HEK293 (cell line): ENCODE measurements around the gene TEKTIP1.
A peak's percentile ranks its signal among the peaks of the same experiment; 100 is the strongest.

Experiments
- CTCF ChIA-PET: fragments of 350-600 bp; formaldehyde crosslinking; extraction: SDS; loops from one replicate; lab custom pipeline; 2021; ENCODE audit warnings: antibody characterized with exemption; lab: Yijun Ruan, JAX
- POLR2A ChIA-PET: fragments of 300-600 bp; formaldehyde crosslinking; extraction: SDS; loops from one replicate; lab custom pipeline; 2020; ENCODE audit warnings: antibody characterized with exemption, inconsistent platforms; lab: Yijun Ruan, JAX
- H3K27ac ChIP-seq: fragments of 200-500 bp; sonication (Bioruptor generic); 2 replicates; pipeline ENCODE4 v1.5.1; 2014; ENCODE audit warnings: low read depth, low read length, control low read depth, inconsistent platforms; ENCODE audit errors: extremely low read depth
- H3K36me3 ChIP-seq, 2 experiments: fragments of 200-500 bp in 1 of 2; sonication (Bioruptor generic) in 1 of 2; 1 replicate in 1 of 2; 2 replicates in 1 of 2; pipeline ENCODE4 v1.5.1; 2014 to 2017; ENCODE audit warnings: inconsistent platforms in 2 of 2, low read length in 2 of 2; ENCODE audit not compliant: control insufficient read depth in 2 of 2, insufficient read depth in 1 of 2
- H3K4me1 ChIP-seq: fragments of 200-500 bp; sonication (Bioruptor generic); 2 replicates; pipeline ENCODE4 v1.5.1; 2014; ENCODE audit warnings: mild to moderate bottlenecking, low read length, inconsistent platforms; ENCODE audit not compliant: control insufficient read depth, insufficient read depth
- H3K4me3 ChIP-seq: 2 replicates; pipeline ENCODE4 v1.5.1; 2011; ENCODE audit warnings: low read depth, mild to moderate bottlenecking, control low read depth, low read length, moderate library complexity
- H3K9me3 ChIP-seq: fragments of 200-500 bp; sonication (Bioruptor generic); 2 replicates; pipeline ENCODE4 v1.5.1; 2014; ENCODE audit warnings: low read depth, low read length, inconsistent platforms; ENCODE audit not compliant: control insufficient read depth, insufficient read depth
- HOXD13 ChIP-seq: sonication (generic); formaldehyde crosslinking; IDR thresholded peaks from 2 replicates; pipeline ENCODE4 v1.8.0; 2022; ENCODE audit warnings: missing genetic modification reagents, borderline replicate concordance
- KLF1 ChIP-seq: fragments of 450-650 bp; formaldehyde crosslinking; IDR thresholded peaks from 2 replicates; pipeline ENCODE4 v1.5.1; 2016; ENCODE audit warnings: missing biosample characterization, missing genetic modification characterization
- MZF1 ChIP-seq: fragments of 450-650 bp; formaldehyde crosslinking; IDR thresholded peaks from 2 replicates; pipeline ENCODE4 v1.5.1; 2017; ENCODE audit warnings: missing biosample characterization, missing genetic modification characterization, borderline replicate concordance
- RBAK ChIP-seq: fragments of 450-650 bp; formaldehyde crosslinking; IDR thresholded peaks from 2 replicates; pipeline ENCODE4 v1.5.1; 2016; ENCODE audit warnings: missing biosample characterization, missing genetic modification characterization
- SP2 ChIP-seq: fragments of 450-650 bp; formaldehyde crosslinking; IDR thresholded peaks from 2 replicates; pipeline ENCODE4 v1.5.1; 2016; ENCODE audit warnings: missing biosample characterization, missing genetic modification characterization
- SP7 ChIP-seq: fragments of 450-650 bp; formaldehyde crosslinking; IDR thresholded peaks from 2 replicates; pipeline ENCODE4 v1.5.1; 2016; ENCODE audit warnings: missing biosample characterization, missing genetic modification characterization
- TCF7L2 ChIP-seq: IDR thresholded peaks from 2 replicates; pipeline ENCODE4 v1.6.1; 2011; ENCODE audit warnings: low read depth, mild to moderate bottlenecking, inconsistent platforms, low read length, moderate library complexity, borderline replicate concordance
- ZBTB20 ChIP-seq: fragments of 450-650 bp; formaldehyde crosslinking; IDR thresholded peaks from 2 replicates; pipeline ENCODE4 v1.5.1; 2016; ENCODE audit warnings: missing biosample characterization, missing genetic modification characterization
- ZFP41 ChIP-seq: fragments of 450-650 bp; formaldehyde crosslinking; IDR thresholded peaks from 2 replicates; pipeline ENCODE4 v1.5.1; 2016; ENCODE audit warnings: missing biosample characterization, missing genetic modification characterization, borderline replicate concordance
- ZIC2 ChIP-seq: fragments of 450-650 bp; formaldehyde crosslinking; IDR thresholded peaks from 2 replicates; pipeline ENCODE4 v1.5.1; 2016; ENCODE audit warnings: missing biosample characterization, missing genetic modification characterization
- ZNF112 ChIP-seq: fragments of 450-650 bp; formaldehyde crosslinking; IDR thresholded peaks from 2 replicates; pipeline ENCODE4 v1.5.0; 2017; ENCODE audit warnings: missing biosample characterization, missing genetic modification characterization
- ZNF133 ChIP-seq: fragments of 450-650 bp; formaldehyde crosslinking; IDR thresholded peaks from 2 replicates; pipeline ENCODE4 v1.5.1; 2016; ENCODE audit warnings: missing biosample characterization, missing genetic modification characterization
- ZNF155 ChIP-seq: fragments of 450-650 bp; formaldehyde crosslinking; IDR thresholded peaks from 2 replicates; pipeline ENCODE4 v1.5.1; 2016; ENCODE audit warnings: missing biosample characterization, missing genetic modification characterization
- ZNF211 ChIP-seq: fragments of 450-650 bp; formaldehyde crosslinking; IDR thresholded peaks from 2 replicates; pipeline ENCODE4 v1.5.1; 2016; ENCODE audit warnings: low read depth, missing biosample characterization, missing genetic modification characterization
- ZNF223 ChIP-seq: fragments of 450-650 bp; formaldehyde crosslinking; IDR thresholded peaks from 2 replicates; pipeline ENCODE4 v1.5.1; 2016; ENCODE audit warnings: missing biosample characterization, missing genetic modification characterization
- ZNF341 ChIP-seq: fragments of 450-650 bp; formaldehyde crosslinking; IDR thresholded peaks from 2 replicates; pipeline ENCODE4; 2016; ENCODE audit warnings: low read depth, missing biosample characterization, missing genetic modification characterization
- ZNF404 ChIP-seq: fragments of 450-650 bp; formaldehyde crosslinking; IDR thresholded peaks from 2 replicates; pipeline ENCODE4 v1.5.1; 2017; ENCODE audit warnings: missing biosample characterization, missing genetic modification characterization
- ZNF548 ChIP-seq: fragments of 450-650 bp; formaldehyde crosslinking; IDR thresholded peaks from 2 replicates; pipeline ENCODE4 v1.5.1; 2016; ENCODE audit warnings: missing biosample characterization, missing genetic modification characterization
- ZNF600 ChIP-seq: fragments of 450-650 bp; formaldehyde crosslinking; IDR thresholded peaks from 2 replicates; pipeline ENCODE4 v1.5.1; 2016; ENCODE audit warnings: missing biosample characterization, missing genetic modification characterization
- ZNF707 ChIP-seq: fragments of 450-650 bp; formaldehyde crosslinking; IDR thresholded peaks from 2 replicates; pipeline ENCODE4 v1.5.1; 2016; ENCODE audit warnings: missing biosample characterization, missing genetic modification characterization
- ZNF768 ChIP-seq: fragments of 450-650 bp; formaldehyde crosslinking; IDR thresholded peaks from 2 replicates; pipeline ENCODE4 v1.5.1; 2018; ENCODE audit warnings: missing biosample characterization, mild to moderate bottlenecking, missing genetic modification characterization
- ZNF791 ChIP-seq: fragments of 450-650 bp; formaldehyde crosslinking; IDR thresholded peaks from 2 replicates; pipeline ENCODE4 v1.5.1; 2016; ENCODE audit warnings: missing biosample characterization, missing genetic modification characterization
- ZNF792 ChIP-seq: fragments of 450-650 bp; formaldehyde crosslinking; IDR thresholded peaks from 2 replicates; pipeline ENCODE4 v1.5.1; 2016; ENCODE audit warnings: missing biosample characterization, missing genetic modification characterization
- ZSCAN30 ChIP-seq: fragments of 450-650 bp; IDR thresholded peaks from 2 replicates; pipeline ENCODE4 v1.5.1; 2018; ENCODE audit warnings: missing biosample characterization, mild to moderate bottlenecking, missing genetic modification characterization, moderate library complexity
- TF ChIP-seq, protein P1 (sequence below): fragments of 450-650 bp; formaldehyde crosslinking; IDR thresholded peaks from 2 replicates; pipeline ENCODE4 v1.5.1; 2016; ENCODE audit warnings: missing biosample characterization, missing genetic modification characterization
- TF ChIP-seq, protein P2 (sequence below): fragments of 450-650 bp; formaldehyde crosslinking; IDR thresholded peaks from 2 replicates; pipeline ENCODE4 v1.5.1; 2016; ENCODE audit warnings: missing biosample characterization, missing genetic modification characterization
- TF ChIP-seq, protein P3 (sequence below): fragments of 450-650 bp; formaldehyde crosslinking; IDR thresholded peaks from 2 replicates; pipeline ENCODE4 v1.5.1; 2017; ENCODE audit warnings: missing biosample characterization, missing genetic modification characterization
- TF ChIP-seq, protein P4 (sequence below): fragments of 450-650 bp; formaldehyde crosslinking; IDR thresholded peaks from 2 replicates; pipeline ENCODE4 v1.5.1; 2016; ENCODE audit warnings: missing biosample characterization, missing genetic modification characterization

The TEKTIP1 gene

DNA sequence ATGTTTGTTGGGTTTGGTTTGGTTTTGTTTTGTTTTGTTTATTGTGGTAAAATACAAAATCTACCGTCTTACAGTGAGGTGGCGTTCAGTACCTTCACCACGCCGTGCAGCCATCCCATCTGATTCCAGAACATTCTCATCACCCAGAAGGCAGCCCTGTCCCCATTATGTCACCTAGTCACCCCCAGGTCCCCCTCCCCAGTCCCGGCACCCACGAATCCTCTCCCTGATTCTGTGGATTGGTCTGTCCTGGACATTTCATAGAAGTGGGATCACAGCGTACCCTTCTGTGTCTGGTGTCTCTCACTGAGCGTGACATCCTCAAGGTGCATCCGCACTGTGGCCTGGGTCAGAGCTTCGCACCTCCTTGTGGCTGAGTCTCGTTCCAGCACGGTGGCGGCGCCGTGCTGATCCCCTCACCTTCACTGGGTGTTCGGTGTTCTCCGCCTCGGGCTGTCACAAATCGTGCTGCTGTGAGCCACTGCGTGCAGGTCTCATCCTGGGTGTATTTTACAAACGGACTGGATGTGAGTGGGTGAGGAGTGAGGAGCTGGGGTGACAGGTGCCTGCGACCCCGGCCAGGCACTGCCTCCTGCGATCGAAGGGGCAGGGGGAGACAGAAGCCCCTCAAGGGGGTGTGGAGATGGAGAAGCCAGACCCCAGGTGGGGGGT is 580 bp upstream of the TEKTIP1 start:
- H3K36me3 ChIP-seq = peaks cover 3 to 38% of the 10 kb centered on the region in 2 experiments; a peak in 2 of 3 replicates
- TF ChIP-seq ZNF223 (no peak), TCF7L2 (no peak), KLF1 (tag by site-specific recombination) (no peak), ZNF600 (peak; percentile 49; the same call in 1 of the 2 replicates), SP7 (0 out of 2 replicates have a peak, but pooled peaks have one; percentile 2), MZF1 (tag by site-specific recombination) (no peak), ZBTB20 (no peak), RBAK (tag by site-specific recombination) (no peak)
- H3K27ac ChIP-seq = peak overlapping the region; percentile 1; the same call in 1 of the 2 replicates

DNA sequence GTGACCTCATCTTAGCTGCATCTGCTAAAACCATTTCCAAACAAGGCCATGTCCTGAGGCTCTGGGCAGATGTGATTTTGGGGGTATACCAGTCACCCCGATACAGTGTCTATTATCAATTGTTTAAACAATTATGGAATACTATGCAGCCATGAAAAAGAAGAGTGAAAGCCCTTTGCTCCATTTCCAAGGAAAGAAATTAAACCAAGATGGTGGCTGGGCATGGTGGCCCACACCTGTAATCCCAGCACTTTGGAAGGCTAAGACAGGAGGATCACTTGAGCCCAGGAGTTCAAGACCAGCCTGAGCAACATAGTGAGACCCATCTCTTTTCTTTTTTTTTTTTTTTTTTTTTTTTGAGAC is 763 bp downstream of the TEKTIP1 start:
- no peak overlapping the region for H3K4me3 ChIP-seq
- no peaks in the 10 kb centered on the region for H3K4me1 ChIP-seq
- peaks cover 3 to 33% of the 10 kb centered on the region in 2 experiments; a peak in 2 of 3 replicates for H3K36me3 ChIP-seq
- H3K27ac ChIP-seq = no peak overlapping the region
- H3K9me3 ChIP-seq = no peaks in the 10 kb centered on the region
- POLR2A ChIA-PET = interaction anchor here (0.6 to 0.7 kb wide), 2 partner anchors 11 to 12 kb away, joined by 3 to 5 read pairs; no protein-coding TSS in a partner anchor
- CTCF ChIA-PET = no interaction called here
- TF ChIP-seq ZNF792 = no peak
- no peak for TF ChIP-seq ZNF211
- TF ChIP-seq ZNF341 (tag by site-specific recombination) = no peak
- no peak for TF ChIP-seq ZNF155 (tag by site-specific recombination)
- TF ChIP-seq, protein P1, sequence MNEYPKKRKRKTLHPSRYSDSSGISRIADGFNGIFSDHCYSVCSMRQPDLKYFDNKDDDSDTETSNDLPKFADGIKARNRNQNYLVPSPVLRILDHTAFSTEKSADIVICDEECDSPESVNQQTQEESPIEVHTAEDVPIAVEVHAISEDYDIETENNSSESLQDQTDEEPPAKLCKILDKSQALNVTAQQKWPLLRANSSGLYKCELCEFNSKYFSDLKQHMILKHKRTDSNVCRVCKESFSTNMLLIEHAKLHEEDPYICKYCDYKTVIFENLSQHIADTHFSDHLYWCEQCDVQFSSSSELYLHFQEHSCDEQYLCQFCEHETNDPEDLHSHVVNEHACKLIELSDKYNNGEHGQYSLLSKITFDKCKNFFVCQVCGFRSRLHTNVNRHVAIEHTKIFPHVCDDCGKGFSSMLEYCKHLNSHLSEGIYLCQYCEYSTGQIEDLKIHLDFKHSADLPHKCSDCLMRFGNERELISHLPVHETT (tag by site-specific recombination) = 0 out of 2 replicates have a peak, but pooled peaks have one; percentile 46
- no peak for TF ChIP-seq ZNF768 (tag by site-specific recombination)
- TF ChIP-seq ZNF133 = no peak
- no peak for TF ChIP-seq ZNF548
- TF ChIP-seq, protein P2, sequence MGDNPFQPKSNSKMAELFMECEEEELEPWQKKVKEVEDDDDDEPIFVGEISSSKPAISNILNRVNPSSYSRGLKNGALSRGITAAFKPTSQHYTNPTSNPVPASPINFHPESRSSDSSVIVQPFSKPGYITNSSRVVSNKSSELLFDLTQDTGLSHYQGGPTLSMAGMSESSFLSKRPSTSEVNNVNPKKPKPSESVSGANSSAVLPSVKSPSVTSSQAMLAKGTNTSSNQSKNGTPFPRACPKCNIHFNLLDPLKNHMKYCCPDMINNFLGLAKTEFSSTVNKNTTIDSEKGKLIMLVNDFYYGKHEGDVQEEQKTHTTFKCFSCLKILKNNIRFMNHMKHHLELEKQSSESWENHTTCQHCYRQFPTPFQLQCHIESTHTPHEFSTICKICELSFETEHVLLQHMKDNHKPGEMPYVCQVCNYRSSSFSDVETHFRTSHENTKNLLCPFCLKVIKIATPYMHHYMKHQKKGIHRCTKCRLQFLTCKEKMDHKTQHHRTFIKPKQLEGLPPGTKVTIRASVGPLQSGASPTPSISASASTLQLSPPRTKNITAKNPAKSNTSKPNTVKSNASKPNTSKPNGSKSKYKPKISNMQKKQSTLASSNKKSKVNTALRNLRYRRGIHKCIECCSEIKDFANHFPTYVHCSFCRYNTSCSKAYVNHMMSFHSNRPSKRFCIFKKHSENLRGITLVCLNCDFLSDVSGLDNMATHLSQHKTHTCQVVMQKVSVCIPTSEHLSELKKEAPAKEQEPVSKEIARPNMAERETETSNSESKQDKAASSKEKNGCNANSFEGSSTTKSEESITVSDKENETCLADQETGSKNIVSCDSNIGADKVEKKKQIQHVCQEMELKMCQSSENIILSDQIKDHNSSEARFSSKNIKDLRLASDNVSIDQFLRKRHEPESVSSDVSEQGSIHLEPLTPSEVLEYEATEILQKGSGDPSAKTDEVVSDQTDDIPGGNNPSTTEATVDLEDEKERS (tag by site-specific recombination) = peak; percentile 97
- no peak for TF ChIP-seq ZNF707
- 0 out of 2 replicates have a peak, but pooled peaks have one; percentile 23 for TF ChIP-seq SP7
- no peak for TF ChIP-seq ZBTB20
- TF ChIP-seq HOXD13 (CRISPR knock-in tag) = no peak
- no peak for TF ChIP-seq SP2 (tag by site-specific recombination)
- no peak for TF ChIP-seq ZNF112 (tag by site-specific recombination)
- no peak for TF ChIP-seq ZIC2 (tag by site-specific recombination)
- TF ChIP-seq, protein P3, sequence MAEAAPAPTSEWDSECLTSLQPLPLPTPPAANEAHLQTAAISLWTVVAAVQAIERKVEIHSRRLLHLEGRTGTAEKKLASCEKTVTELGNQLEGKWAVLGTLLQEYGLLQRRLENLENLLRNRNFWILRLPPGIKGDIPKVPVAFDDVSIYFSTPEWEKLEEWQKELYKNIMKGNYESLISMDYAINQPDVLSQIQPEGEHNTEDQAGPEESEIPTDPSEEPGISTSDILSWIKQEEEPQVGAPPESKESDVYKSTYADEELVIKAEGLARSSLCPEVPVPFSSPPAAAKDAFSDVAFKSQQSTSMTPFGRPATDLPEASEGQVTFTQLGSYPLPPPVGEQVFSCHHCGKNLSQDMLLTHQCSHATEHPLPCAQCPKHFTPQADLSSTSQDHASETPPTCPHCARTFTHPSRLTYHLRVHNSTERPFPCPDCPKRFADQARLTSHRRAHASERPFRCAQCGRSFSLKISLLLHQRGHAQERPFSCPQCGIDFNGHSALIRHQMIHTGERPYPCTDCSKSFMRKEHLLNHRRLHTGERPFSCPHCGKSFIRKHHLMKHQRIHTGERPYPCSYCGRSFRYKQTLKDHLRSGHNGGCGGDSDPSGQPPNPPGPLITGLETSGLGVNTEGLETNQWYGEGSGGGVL (tag by site-specific recombination) = no peak
- TF ChIP-seq ZSCAN30 = no peak
- TF ChIP-seq ZNF404 (tag by site-specific recombination) = no peak
- no peak for TF ChIP-seq ZFP41 (tag by site-specific recombination)
- TF ChIP-seq, protein P4, sequence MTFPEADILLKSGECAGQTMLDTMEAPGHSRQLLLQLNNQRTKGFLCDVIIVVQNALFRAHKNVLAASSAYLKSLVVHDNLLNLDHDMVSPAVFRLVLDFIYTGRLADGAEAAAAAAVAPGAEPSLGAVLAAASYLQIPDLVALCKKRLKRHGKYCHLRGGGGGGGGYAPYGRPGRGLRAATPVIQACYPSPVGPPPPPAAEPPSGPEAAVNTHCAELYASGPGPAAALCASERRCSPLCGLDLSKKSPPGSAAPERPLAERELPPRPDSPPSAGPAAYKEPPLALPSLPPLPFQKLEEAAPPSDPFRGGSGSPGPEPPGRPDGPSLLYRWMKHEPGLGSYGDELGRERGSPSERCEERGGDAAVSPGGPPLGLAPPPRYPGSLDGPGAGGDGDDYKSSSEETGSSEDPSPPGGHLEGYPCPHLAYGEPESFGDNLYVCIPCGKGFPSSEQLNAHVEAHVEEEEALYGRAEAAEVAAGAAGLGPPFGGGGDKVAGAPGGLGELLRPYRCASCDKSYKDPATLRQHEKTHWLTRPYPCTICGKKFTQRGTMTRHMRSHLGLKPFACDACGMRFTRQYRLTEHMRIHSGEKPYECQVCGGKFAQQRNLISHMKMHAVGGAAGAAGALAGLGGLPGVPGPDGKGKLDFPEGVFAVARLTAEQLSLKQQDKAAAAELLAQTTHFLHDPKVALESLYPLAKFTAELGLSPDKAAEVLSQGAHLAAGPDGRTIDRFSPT = no peak
- TF ChIP-seq ZNF791 (tag by site-specific recombination) = no peak

More for the DNA sequence above, 580 bp upstream of the TEKTIP1 start:
- POLR2A ChIA-PET = no interaction called here
- no peak overlapping the region for H3K4me3 ChIP-seq
- CTCF ChIA-PET = no interaction called here
- H3K4me1 ChIP-seq = no peaks in the 10 kb centered on the region
- no peaks in the 10 kb centered on the region for H3K9me3 ChIP-seq
